DND-41 (cell line): ENCODE data around the gene ARNT2.

ENCODE experiments used
- ATAC-seq: fragments of 200-7000 bp; cut with Tn5 transposase; 3 replicates; pipeline ENCODE4 v1.9.1; 2021; ENCODE audit warnings: low read depth; ENCODE audit not compliant: insufficient read depth
- DNase-seq: peaks from one replicate; pipeline ENCODE4 v3.0.0-alpha.2; 2020
- H2AFZ ChIP-seq: 2 replicates; pipeline ENCODE4 v1.6.0; 2012; ENCODE audit warnings: low read depth, low read length
- H3K27ac ChIP-seq: 2 replicates; pipeline ENCODE4 v1.5.1; 2012; ENCODE audit warnings: low read length, inconsistent platforms
- H3K27me3 ChIP-seq: fragments of 200-600 bp; sonication (generic); 2 replicates; pipeline ENCODE4 v1.6.0; 2012; ENCODE audit warnings: low read length, mild to moderate bottlenecking, inconsistent platforms; ENCODE audit not compliant: insufficient read depth, poor library complexity
- H3K36me3 ChIP-seq: 2 replicates; pipeline ENCODE4 v1.5.1; 2012; ENCODE audit warnings: low read length, inconsistent platforms; ENCODE audit not compliant: insufficient read depth
- H3K4me1 ChIP-seq: 2 replicates; pipeline ENCODE4 v1.5.1; 2012; ENCODE audit warnings: mild to moderate bottlenecking, low read length; ENCODE audit not compliant: insufficient read depth
- H3K4me2 ChIP-seq: 2 replicates; pipeline ENCODE4 v1.6.0; 2012; ENCODE audit warnings: mild to moderate bottlenecking, moderate library complexity, low read length, inconsistent platforms; ENCODE audit not compliant: insufficient read depth
- H3K4me3 ChIP-seq, 2 experiments: fragments of 200-600 bp in 1 of 2; shearing (Covaris generic) in 1 of 2; 2 replicates each; pipeline ENCODE4 v1.5.1; 2012 to 2016; ENCODE audit warnings: inconsistent platforms in 2 of 2, low read length in 2 of 2, mild to moderate bottlenecking in 2 of 2, low read depth in 1 of 2, moderate library complexity in 1 of 2
- H3K79me2 ChIP-seq: 2 replicates; pipeline ENCODE4 v1.6.0; 2012; ENCODE audit warnings: low read length, inconsistent platforms; ENCODE audit not compliant: insufficient read depth
- H3K9ac ChIP-seq: 2 replicates; pipeline ENCODE4 v1.6.0; 2012; ENCODE audit warnings: low read depth, mild to moderate bottlenecking, inconsistent platforms, low read length, moderate library complexity
- H3K9me3 ChIP-seq: 2 replicates; pipeline ENCODE4 v1.5.1; 2012; ENCODE audit warnings: low read length, moderate library complexity, mild to moderate bottlenecking, inconsistent platforms; ENCODE audit not compliant: insufficient read depth, severe bottlenecking
- H4K20me1 ChIP-seq: 2 replicates; pipeline ENCODE4 v1.6.0; 2012; ENCODE audit warnings: low read length; ENCODE audit not compliant: insufficient read depth
- EZH2 ChIP-seq: IDR thresholded peaks from 3 replicates; pipeline ENCODE4 v1.6.1; 2012; ENCODE audit warnings: borderline replicate concordance, low read depth, mild to moderate bottlenecking, moderate library complexity, low read length, inconsistent platforms; ENCODE audit not compliant: severe bottlenecking
- TF ChIP-seq, protein P1 (sequence below): IDR thresholded peaks from 2 replicates; pipeline ENCODE4 v1.5.1; 2012; ENCODE audit warnings: borderline replicate concordance, low read length, moderate library complexity, mild to moderate bottlenecking; ENCODE audit not compliant: poor library complexity, severe bottlenecking; ENCODE audit errors: extremely low read depth

ARNT2 gene

DNA sequence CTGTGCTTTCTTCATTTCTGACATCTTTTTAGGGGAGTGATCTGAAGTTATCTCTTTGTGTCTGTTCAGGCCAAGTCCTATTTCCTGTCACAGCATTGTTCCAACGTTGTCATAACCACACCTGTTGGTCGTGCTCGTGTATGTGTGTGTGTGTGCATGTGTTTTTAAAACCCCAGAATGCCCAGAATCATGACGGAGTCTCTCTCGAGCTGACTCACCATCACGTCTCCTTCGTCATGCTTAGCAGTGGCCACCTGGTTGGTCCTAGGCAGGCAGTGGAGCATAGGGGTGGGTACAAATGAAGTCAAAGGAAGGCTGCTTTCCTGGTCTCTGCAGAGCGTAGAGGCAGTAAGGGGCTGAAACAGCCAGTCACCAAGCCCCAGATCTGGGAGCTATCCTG lies 164.1 kb downstream of the ARNT2 start:
- H3K36me3 ChIP-seq = no peaks in the 10 kb centered on the region
- H3K79me2 ChIP-seq = no peaks in the 10 kb centered on the region
- DNase-seq (no peak), ATAC-seq (no peak)
- no peaks in the 10 kb centered on the region for H4K20me1 ChIP-seq
- TF ChIP-seq, protein P1, sequence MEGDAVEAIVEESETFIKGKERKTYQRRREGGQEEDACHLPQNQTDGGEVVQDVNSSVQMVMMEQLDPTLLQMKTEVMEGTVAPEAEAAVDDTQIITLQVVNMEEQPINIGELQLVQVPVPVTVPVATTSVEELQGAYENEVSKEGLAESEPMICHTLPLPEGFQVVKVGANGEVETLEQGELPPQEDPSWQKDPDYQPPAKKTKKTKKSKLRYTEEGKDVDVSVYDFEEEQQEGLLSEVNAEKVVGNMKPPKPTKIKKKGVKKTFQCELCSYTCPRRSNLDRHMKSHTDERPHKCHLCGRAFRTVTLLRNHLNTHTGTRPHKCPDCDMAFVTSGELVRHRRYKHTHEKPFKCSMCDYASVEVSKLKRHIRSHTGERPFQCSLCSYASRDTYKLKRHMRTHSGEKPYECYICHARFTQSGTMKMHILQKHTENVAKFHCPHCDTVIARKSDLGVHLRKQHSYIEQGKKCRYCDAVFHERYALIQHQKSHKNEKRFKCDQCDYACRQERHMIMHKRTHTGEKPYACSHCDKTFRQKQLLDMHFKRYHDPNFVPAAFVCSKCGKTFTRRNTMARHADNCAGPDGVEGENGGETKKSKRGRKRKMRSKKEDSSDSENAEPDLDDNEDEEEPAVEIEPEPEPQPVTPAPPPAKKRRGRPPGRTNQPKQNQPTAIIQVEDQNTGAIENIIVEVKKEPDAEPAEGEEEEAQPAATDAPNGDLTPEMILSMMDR = no peak
- TF ChIP-seq EZH2 = no peak
- no peak overlapping the region for H3K27ac ChIP-seq
- H3K4me3 ChIP-seq = no peak overlapping the region
- H3K9me3 ChIP-seq = no peaks in the 10 kb centered on the region
- H2AFZ ChIP-seq = no peak overlapping the region
- no peaks in the 10 kb centered on the region for H3K27me3 ChIP-seq
- no peaks in the 10 kb centered on the region for H3K4me1 ChIP-seq
- no peak overlapping the region for H3K9ac ChIP-seq
- H3K4me2 ChIP-seq = no peak overlapping the region

DNA sequence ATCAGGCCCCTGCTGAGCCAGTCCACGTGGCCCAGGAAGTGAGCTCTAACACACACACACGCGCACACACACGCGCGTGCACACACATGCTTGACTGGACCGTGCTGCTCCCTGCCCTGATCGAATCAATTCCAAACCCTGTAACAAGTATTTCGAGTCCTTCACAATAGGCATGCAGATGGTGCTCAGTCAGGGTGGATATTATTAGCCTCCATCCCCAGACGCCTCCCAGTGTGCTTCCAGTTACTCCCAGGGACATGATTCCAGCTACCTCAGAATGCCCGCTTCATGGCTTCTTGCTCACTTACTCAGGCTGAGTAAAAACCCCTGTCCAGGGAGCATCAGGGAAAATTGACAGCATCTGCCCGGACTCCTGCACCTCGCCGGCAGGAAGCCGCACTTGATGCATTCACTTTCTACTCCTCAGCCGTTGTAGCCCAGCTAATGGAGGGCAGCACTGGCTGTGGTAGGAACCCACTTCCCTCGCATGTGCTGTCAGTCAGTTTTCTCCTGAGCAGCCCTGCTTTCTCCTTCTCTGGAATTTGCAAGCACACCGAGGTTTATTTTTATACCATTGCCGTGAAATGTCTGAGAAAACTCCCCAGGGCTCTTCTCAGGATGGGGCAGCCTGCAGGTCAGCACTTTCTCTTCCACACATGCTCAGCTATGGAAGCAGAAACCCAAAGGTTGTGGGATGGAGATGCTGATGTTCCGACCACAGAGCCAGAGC lies 164.9 kb downstream of the ARNT2 start:
- Histone ChIP-seq H2AFZ (no peak overlapping the region), H4K20me1 (no peaks in the 10 kb centered on the region), H3K4me2 (no peak overlapping the region), H3K27ac (no peak overlapping the region), H3K9me3 (no peaks in the 10 kb centered on the region), H3K4me1 (no peaks in the 10 kb centered on the region), H3K9ac (no peak overlapping the region), H3K36me3 (no peaks in the 10 kb centered on the region), H3K79me2 (no peaks in the 10 kb centered on the region), H3K27me3 (no peaks in the 10 kb centered on the region), H3K4me3 (no peak overlapping the region)
- DNase-seq (no peak), ATAC-seq (no peak)
- TF ChIP-seq, protein P1 = no peak
- no peak for TF ChIP-seq EZH2

DNA sequence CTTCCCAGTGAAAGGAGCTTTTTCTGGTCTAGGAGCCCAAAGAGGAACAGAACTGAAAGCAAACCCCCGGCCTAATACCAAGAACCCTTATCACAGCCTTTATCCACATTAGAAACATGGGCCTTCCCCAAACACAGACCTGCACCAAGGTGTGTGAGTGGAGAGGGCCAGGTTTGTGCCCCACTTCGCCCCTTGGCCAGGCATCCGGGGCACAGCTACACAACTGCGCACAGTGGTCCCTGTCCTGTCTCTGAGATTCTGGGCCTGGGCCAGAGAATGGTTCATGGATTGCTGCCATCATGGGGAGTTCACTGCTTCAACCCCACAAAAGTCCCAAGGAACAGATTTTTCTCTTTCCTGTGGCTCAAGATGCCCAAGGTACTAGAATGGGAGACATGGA lies 165.5 kb downstream of the ARNT2 start:
- DNase-seq = no peak
- no peaks in the 10 kb centered on the region for H3K9me3 ChIP-seq
- no peaks in the 10 kb centered on the region for H3K4me1 ChIP-seq
- ATAC-seq = no peak
- no peak overlapping the region for H3K27ac ChIP-seq
- H3K4me3 ChIP-seq = no peak overlapping the region
- no peaks in the 10 kb centered on the region for H3K36me3 ChIP-seq
- no peak overlapping the region for H3K9ac ChIP-seq
- TF ChIP-seq, protein P1 = no peak
- no peak for TF ChIP-seq EZH2
- no peaks in the 10 kb centered on the region for H4K20me1 ChIP-seq
- H3K79me2 ChIP-seq = no peaks in the 10 kb centered on the region
- no peak overlapping the region for H3K4me2 ChIP-seq
- no peaks in the 10 kb centered on the region for H3K27me3 ChIP-seq
- no peak overlapping the region for H2AFZ ChIP-seq
